ENCODE measurements around the gene RENBP. TPM values are rescaled to one million over a fixed set of nuclear protein-coding genes. Genes with fewer than 3 reads are reported as not detected.

RENBP gene
- total and polyA plus RNA-seq, 4 donors, result 16.6 to 90.8 (median 62.0) TPM

GRCh38 chrX:153909024-153909979, 35.1 kb downstream of the RENBP start:
- no peak for ATAC-seq (ENCODE audit: insufficient read depth, low FRiP score)
- WGBS, 2 donors, result 77 to 92% methylated on average over 20 to 37 of the region's 37 CpGs
- H3K9ac ChIP-seq (ENCODE audit: insufficient read depth in 1 of 2, low read length in 2 of 2), result no peak overlapping the region
- H3K27ac ChIP-seq (ENCODE audit: low read depth in 1 of 2, low read length in 1 of 2), result no peak overlapping the region
- DNase-seq, result no peak
- no peak for TF ChIP-seq CTCF (IDR thresholded peaks at IDR 0.05; ENCODE audit: control extremely low read depth, extremely low read depth)
- H3K9me3 ChIP-seq (ENCODE audit: control insufficient read depth in 4 of 4, insufficient read depth in 3 of 4, low read length in 3 of 4), result peaks cover 0 to 6% (median 0%) of the 10 kb centered on the region in 4 donors
- no peak overlapping the region for H3K4me3 ChIP-seq
- H3K36me3 ChIP-seq (ENCODE audit: control insufficient read depth in 4 of 4, insufficient read depth in 4 of 4, low read length in 4 of 4), result no peaks in the 10 kb centered on the region
- peaks cover 0 to 6% (median 0%) of the 10 kb centered on the region in 5 donors for H3K4me1 ChIP-seq (ENCODE audit: control insufficient read depth in 5 of 5, insufficient read depth in 5 of 5, low read length in 5 of 5)
- H3K27me3 ChIP-seq (ENCODE audit: control insufficient read depth in 3 of 3, insufficient read depth in 3 of 3, low read length in 2 of 3), result peaks cover 0 to 7% (median 0%) of the 10 kb centered on the region in 3 donors

GRCh38 chrX:153908219-153908860, 36.1 kb downstream of the RENBP start:
- DNase-seq, result no peak
- no peaks in the 10 kb centered on the region for H3K36me3 ChIP-seq (ENCODE audit: control insufficient read depth in 4 of 4, insufficient read depth in 4 of 4, low read length in 4 of 4)
- 90 to 92% methylated on average over 17 to 23 of the region's 23 CpGs for WGBS, 2 donors
- TF ChIP-seq CTCF (IDR thresholded peaks at IDR 0.05; ENCODE audit: control extremely low read depth, extremely low read depth), result no peak
- peaks cover 0 to 7% (median 0%) of the 10 kb centered on the region in 3 donors for H3K27me3 ChIP-seq (ENCODE audit: control insufficient read depth in 3 of 3, insufficient read depth in 3 of 3, low read length in 2 of 3)
- no peak overlapping the region for H3K27ac ChIP-seq (ENCODE audit: low read depth in 1 of 2, low read length in 1 of 2)
- no peak overlapping the region for H3K9ac ChIP-seq (ENCODE audit: insufficient read depth in 1 of 2, low read length in 2 of 2)
- H3K4me1 ChIP-seq (ENCODE audit: control insufficient read depth in 5 of 5, insufficient read depth in 5 of 5, low read length in 5 of 5), result peaks cover 0 to 11% (median 0%) of the 10 kb centered on the region in 5 donors
- no peak overlapping the region for H3K4me3 ChIP-seq
- ATAC-seq (ENCODE audit: insufficient read depth, low FRiP score), result no peak
- peaks cover 0 to 7% (median 0%) of the 10 kb centered on the region in 4 donors for H3K9me3 ChIP-seq (ENCODE audit: control insufficient read depth in 4 of 4, insufficient read depth in 3 of 4, low read length in 3 of 4)

- DNase-seq (no peak), ATAC-seq (ENCODE audit: insufficient read depth, low FRiP score) (no peak)
- H3K36me3 ChIP-seq (ENCODE audit: control insufficient read depth in 4 of 4, insufficient read depth in 4 of 4, low read length in 4 of 4), result no peaks in the 10 kb centered on the region
- H3K9ac ChIP-seq (ENCODE audit: insufficient read depth in 1 of 2, low read length in 2 of 2), result no peak overlapping the region
- H3K27ac ChIP-seq (ENCODE audit: low read depth in 1 of 2, low read length in 1 of 2), result no peak overlapping the region
- peaks cover 0 to 16% (median 0%) of the 10 kb centered on the region in 5 donors for H3K4me1 ChIP-seq (ENCODE audit: control insufficient read depth in 5 of 5, insufficient read depth in 5 of 5, low read length in 5 of 5)
- no peak for TF ChIP-seq CTCF (IDR thresholded peaks at IDR 0.05; ENCODE audit: control extremely low read depth, extremely low read depth)
- 61 to 80% methylated on average over 3 to 12 of the region's 12 CpGs for WGBS, 2 donors
- peaks cover 0 to 10% (median 0%) of the 10 kb centered on the region in 4 donors for H3K9me3 ChIP-seq (ENCODE audit: control insufficient read depth in 4 of 4, insufficient read depth in 3 of 4, low read length in 3 of 4)
- H3K27me3 ChIP-seq (ENCODE audit: control insufficient read depth in 3 of 3, insufficient read depth in 3 of 3, low read length in 2 of 3), result peaks cover 0 to 7% (median 0%) of the 10 kb centered on the region in 3 donors
- no peak overlapping the region for H3K4me3 ChIP-seq
Measured at GRCh38 chrX:153907456-153907855, 37.0 kb downstream of the RENBP start.
